GM18907 (cell line): ENCODE data around the gene HEBP2.

Source experiments
- ATAC-seq: cut with Tn5 transposase; IDR thresholded peaks from one replicate; pipeline ENCODE4 v1.9.1; 2021; ENCODE audit warnings: mild to moderate bottlenecking, moderate library complexity; ENCODE audit not compliant: unreplicated experiment

The HEBP2 gene

DNA sequence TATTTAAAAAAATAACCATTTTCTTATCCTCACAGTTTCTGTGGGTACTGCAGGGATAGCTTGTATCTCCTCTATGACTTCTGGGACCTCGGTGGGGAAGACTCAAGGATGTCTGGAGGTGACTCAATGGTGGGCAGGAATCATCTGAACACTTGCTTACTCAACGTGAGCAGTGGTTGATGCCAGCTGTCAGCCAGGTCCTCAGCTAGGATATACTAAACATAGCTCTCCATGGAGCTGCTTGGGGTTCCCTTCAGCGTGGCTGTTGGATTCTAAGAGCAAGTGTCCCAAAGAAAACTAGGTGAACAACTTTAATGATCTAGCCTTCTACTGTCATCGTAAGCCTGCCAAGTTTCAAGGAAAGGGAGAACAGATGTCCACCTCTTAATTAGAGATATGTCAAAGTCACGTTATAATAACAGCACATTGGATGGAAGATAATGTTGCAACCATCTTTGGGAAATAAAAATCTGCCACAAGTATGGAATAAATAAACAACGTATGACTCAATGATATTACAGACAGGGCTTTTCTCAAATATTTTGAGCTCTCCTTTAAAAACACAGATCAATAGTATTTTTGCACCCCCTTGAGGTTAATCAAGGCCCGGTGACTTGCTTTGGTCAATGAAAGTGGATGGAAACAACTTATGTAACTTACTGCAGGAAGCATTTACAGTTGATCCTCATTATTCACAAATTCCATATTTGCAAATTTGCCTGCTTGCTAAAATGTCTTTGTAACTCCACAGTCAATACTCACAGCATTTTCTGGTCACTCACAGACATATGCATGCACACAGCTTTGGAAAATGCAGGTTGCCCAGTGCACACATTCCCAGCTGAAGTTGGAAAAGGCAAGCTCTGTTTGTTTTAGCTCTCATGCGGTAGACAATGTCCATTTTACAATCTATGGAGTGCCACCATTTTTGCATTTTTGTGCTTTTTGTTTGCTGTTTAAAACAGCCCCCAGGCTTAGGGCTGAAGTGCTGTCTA is 6.6 kb upstream of the HEBP2 start:
- ATAC-seq = no peak

DNA sequence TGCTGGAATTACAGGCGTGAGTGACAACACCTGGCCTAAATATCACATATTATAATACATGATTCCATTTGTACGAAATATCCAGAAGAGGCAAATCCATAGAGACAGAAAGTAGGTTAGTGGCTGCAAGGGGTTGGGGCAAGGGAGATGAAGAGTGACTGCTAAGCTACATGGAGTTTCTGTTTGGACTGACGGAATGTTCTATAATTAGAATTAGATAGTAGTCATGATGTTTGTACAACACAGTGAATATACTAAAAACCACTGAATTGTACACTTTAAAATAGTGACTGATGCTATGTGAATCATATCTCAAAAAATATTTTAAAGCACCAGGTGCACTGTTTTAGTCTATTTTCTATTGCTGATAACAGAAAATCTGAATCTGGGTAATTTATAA is 3.7 kb upstream of the HEBP2 start:
- no peak for ATAC-seq

DNA sequence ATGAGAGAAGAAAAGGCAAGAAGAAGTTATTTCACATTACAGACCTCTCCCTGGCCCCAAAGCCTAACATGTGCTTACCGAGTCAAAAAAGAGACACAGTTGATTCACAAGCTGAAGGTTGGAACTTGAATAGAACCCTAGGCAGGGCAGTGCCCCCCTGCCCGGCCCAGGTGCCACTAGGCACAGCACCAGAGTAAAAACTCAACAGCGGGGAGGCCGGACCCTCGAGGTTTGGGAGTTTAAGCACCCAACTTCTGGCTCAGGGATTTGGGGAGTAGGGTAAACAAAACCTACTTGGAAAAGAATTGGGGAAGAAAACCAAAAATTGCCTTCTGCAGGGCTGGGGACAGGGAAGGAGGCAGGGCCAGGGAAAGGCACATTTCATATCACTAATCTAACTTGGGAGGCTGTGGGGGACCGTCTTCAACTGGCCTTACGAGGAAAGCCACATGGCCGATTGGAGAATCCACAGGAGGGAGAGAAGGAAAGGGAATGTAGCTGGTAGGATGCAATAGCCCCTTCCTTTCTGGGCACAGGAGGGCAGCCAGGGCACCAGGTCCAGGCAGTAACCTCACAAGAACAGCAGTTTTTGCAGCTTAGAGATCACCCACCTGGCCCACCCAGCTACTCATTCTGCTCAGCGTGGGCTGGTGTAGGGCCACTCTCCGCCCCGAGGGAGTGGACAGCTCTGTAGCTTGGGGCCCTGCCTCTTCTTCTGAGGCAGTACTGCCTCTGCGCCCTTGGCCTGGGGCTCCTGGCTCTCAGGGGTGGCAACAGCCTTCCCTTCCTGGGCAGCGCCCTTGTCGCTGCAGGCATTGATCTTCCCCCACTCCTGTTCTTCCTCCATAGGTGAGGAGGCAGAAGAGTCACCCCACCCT is 1.8 kb upstream of the HEBP2 start:
- no peak for ATAC-seq

DNA sequence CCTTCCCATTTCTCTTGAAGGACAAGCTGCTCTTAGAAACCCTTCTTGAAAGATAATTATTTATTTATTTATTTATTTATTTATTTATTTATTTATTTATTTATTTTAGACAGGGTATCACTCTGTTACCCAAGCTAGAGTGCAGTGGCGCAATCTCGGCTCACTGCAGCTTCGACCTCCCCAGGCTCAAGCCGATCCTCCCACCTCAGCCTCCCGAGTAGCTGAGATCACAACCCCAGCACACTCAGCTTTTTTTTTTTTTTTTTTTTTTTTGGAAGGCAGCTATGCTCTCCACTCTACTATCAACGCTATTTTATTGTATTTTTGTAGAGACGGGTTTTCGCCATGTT is 1.2 kb upstream of the HEBP2 start:
- ATAC-seq = no peak

DNA sequence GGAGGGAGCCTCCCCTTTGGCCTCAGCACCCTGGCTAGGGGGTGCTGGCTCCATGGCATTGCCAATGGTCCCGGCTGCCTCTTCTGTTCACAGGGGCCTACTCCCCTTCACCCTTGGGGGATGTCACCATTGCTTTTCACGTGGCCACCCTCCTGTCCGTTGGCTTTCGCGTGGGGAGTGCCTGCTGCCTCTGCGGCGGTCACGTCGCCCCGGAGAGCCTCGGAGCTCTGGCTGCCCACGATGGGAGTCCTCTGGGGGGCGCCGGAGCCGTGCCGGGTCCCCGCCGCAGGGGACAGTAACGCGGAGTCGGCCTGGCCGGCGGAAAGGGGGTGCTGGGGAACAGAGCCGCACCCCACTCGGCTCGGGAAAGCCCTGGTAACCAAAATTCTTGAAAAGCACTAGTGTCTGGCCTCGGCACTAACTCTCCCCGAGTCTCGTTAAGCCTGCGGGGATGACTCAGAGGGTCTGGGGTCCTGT is 661 bp upstream of the HEBP2 start:
- ATAC-seq = peak; percentile 12

DNA sequence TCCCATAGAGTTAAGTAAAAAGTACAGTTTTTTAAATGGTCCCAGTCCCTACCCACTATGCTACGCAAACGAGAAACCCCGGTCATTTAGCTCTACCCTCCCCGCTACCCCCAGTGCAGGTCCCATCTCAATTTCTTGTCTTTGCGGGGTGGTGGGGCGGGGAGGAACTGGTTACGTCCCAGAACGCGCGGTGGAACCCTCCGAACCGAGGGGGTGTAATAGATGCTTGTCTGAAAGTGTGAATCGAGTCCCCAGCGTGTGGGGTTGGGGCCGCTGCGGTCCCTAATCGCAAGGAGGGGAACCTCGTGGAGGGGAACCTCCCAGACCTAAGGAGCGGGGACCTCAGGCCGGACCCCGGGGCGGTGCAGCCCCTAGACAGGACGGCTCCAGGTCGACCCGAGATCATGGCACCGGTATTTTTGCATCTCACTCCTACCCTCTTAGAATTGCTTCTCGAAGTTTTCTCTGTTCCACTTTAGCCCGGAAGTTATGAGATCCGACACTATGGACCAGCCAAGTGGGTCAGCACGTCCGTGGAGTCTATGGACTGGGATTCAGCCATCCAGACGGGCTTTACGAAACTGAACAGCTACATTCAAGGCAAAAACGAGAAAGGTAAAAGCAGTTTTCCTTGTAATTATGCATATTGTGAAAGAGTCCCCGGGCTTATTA is 779 bp downstream of the HEBP2 start:
- ATAC-seq = no peak

DNA sequence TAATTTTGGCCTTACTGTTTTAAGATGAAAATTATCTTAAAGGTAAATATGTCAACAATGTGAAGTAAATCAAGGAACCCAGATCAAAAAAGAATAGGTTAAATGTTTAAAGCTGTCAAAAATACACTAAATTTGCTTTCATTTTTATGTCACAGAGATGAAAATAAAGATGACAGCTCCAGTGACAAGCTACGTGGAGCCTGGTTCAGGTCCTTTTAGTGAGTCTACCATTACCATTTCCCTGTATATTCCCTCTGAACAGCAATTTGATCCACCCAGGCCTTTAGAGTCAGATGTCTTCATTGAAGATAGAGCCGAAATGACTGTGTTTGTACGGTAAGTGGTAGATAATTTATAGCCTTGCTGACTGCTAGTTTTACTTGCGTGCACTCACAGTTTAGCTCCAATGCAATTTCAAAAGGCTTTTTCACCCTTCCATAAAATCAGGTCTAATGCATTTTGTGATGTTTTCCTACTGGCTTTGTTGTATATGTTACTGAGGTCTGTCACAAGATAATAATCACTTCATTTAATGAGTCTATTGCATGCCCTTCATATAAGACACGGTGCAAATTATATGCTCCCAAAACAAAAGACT is 1.9 kb downstream of the HEBP2 start:
- no peak for ATAC-seq

DNA sequence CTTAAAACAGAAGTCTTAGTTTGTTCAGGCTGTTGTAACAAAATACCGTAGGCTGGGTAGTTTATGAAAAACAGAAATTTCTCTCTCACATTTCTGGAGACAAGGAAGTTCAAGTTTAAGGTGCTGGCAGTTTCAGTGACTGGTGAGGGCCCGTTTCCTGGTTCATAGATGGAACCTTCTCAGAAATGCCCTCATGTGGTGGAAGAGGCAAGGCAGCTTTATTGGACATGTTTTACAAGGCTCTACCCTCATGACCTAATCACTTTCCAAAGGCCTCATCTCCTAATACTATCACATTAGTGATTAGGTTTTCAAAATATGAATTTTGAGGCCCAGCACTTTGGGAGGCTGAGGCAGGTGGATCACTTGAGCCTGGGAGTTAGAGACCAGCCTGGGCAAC is 2.4 kb downstream of the HEBP2 start:
- no peak for ATAC-seq

DNA sequence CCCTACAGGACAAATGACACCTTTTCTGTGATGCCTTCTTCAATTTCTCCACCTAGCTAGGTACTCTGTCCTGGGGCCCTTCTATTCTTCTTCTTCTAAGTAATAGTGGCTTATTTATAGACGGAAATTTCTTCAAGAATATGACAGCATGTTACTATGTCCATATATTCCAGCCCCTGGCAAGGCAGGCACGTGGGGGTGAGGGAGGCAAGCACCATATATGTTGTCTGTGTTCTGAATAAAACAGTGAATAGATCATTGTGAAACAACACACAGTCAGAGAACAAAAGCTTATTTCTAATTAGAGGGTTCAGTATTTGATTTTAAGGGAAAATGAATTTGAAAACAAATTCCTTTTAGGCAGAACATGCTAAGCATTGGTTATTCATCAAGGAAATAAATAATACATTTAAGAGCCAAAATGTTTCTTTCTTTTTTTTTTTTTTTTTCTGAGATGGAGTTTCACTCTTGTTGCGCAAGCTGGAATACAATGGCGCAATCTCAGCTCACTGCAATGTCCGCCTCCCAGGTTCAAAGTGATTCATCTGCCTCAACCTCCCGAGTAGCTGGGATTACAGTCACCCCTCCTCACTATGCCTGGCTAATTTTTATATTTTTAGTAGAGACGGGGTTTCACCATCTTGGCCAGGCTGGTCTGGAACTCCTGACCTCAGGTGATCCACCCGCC is 6.2 kb downstream of the HEBP2 start:
- no peak for ATAC-seq

DNA sequence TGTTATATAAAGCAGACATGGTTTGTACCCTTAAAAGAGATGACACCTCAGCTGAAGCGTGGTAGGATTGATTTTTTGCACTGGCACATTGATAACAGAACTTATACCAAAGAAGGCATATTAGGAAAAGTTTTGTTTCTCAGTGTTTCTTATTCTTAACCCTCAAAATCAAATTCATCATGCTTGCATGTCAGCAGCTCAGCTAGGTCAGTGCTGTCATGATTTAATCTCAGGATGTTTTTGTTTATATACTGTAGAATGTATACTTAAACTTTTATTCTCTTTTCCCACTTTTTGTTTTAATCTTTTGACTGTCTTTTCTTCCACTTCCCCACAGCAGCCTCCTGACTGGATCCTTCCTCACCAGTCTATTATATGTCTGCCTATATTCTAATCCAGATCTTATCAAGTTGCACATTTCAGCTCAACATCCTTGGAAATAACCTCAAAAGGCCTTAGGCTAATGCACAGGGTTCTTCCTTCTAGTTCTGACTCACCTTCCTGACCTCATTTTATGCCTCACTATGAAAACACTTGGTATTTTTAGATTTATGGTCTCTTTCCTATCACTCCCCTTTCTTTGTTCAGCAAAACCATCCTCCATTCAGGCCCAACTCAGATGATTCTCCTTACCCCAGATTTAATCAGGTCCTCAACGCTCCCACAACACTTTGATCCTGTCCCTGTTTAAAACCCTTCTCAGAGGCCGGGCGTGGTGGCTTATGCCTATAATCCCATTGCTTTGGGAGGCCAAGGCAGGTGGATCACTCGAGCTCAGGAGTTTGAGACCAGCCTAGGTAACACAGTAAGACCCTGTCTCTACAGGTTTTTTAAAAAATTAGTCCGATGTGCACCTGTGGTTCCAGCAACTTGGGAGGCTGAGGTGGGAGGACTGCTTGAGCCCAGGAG is 7.2 kb downstream of the HEBP2 start:
- ATAC-seq = no peak

DNA sequence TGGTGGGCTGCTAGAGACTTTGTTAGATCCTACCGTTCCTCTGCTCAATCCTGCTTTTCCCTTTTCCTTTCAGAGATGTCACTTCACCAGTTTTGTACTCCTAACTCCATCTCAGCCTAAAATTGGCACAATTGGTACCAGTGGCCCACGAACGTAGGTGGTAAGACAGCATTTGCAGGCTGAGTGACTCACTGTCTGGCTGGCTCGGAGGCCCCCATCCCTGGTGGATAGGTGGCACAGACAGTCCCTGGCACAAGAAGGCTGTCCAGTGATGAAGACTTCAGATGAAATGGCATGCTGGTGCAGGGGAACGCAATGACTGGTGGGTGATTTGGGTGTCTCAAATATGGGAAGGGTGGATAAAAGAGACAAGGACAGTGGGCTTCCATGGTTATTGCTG is 11.1 kb downstream of the HEBP2 start:
- no peak for ATAC-seq

DNA sequence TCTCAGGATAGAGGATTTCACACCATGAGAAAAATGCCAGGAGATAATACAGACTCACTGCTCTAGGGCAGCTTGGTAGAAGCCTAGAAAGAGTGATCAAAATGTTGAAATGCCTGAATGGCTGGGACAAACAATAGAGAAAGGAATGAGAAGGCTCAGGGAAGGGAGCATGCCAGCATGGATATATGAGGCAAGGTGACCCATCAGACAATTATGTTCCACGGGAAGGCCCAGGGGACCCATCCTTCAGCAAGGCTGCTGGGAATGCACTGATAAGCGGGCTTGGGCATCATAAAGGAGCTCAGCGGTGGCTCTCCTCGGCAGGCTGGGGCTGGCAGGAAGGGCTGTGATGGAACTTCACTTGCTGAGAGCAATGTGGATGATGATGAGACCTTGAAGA is 12.2 kb downstream of the HEBP2 start:
- no peak for ATAC-seq

DNA sequence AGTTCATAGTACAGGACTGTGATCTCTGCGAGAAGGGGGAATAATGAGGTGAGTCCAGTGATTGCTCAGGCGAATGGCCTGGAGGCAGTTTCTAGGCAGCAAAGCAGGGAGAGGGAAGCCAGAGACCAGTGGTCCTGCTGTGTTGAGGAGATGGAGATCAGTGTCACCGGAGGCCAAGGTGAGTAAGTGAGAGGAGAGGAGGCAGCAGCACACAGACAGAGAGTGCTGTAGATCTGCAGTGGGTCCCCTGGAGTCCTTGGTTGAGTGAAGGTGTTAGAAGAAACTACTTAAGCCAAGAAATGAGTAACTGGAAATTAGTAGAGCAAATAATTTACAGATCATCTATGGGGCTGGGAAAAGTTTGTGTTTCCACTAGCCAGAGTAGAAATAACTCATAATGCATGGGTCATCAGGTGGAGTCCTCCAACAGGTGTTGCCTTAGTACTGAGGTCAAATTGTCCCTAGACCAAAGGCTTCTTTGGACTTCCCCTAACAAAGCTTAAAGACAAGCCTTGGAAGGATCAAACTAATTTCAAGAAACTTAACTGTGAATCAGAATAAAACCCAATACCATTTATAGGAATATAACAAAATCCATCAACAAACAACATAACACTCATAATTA is 13.6 kb downstream of the HEBP2 start:
- no peak for ATAC-seq

DNA sequence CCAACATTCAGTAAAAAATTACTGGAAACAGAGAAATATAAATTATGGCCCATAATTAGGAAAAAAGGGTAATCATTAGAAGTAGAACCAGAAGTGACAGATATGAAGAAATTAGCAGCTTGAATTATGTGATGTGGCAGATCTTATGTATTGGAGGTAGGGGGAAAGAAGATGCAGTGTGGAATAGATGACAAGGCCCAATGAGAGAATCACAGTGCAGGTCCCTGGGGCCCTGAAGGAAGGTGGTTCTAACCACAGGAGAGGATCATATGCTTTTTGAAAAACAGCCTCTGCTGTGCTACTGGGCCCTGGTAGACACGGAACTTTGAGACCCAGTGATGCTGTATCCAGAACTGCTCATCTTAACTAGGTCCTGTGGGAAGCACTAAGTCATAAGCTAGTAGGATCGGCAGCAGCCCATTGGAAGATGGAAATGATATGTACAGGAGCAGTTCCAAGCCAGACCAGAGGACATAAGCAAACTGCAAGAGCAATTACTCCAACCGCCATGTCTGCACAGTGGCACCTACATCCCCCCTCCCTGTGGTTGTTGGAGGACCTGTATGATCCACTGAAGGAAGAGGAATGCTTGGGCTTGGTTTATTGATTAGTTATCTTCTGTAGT is 14.2 kb downstream of the HEBP2 start:
- no peak for ATAC-seq

DNA sequence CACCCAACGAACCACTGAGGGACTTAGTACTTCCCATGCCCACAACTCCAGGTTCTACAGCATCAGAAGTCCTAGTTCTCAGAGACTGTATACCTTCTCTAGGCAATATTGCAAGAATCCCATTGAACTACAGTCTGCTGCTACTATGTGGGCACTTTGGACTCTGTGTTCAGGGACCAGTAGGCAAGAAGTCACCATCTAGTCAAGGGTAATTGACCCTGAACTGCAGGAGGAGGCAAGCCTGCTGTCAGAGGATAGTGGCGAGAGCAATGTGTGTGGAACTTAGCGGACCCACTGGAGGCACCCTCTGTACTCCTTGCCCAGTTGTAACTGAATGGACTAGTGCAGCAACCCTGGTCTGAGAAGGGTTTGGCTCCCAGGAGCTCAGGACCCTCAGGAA is 15.7 kb downstream of the HEBP2 start:
- ATAC-seq = no peak

DNA sequence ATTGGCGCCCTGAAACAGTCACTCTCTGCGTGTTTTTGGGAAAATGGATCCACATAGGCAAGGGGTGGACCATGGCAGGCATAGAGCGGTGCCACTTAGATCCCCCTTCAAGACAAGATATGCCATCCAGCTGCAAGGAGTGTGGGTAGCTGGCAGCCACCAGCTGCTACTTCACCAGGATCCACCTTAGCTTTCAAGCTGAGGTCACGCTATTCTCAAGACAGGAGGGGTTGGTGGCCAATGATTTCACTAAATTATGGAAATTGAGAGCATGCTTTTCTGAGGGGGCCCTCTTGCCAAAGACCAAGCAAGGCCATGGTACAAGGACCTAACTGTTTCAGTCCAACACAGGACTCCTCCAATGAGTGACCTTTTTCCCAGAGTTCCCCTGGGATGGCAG is 16.3 kb downstream of the HEBP2 start:
- no peak for ATAC-seq

DNA sequence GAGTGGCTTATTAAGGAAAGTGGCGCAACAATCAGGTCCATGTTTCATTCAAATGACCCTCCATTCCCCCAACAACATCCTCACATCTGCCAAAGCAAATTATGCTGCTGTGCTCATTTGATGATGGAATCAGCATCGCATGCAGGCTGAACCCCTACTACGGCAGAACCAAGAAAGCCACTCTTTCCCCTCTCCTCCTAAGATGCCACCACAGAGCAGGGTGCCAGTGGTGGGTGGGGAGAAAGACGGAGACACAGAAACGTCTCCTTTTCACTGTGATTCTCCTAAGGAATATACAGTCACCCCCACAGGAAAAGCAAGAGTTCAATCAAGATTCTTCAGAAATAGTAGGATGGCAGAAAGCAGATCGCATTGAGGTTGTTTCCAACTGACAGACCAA is 17.1 kb downstream of the HEBP2 start:
- ATAC-seq = no peak

DNA sequence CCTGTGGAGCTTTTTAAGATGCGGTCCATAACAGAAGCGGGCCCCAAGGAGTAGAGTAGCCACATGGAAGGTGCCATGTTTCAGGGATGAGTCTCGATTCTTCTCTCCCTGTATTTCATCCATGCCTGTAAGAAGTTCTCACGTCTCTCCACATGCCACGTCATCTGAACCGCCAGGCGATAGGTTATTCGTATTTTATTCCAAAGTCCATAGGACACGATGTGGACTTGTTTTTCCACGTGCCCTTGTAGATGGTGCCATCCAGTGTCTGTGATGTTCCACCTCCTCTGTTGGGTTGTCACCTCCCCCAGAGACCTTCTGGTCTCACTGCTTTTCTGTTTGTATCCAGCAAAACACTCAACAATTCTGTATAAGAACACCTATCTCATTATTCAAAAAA is 17.6 kb downstream of the HEBP2 start:
- ATAC-seq = no peak
